ENCODE data around the gene SLX1A.
A peak's percentile ranks its signal among the peaks of the same experiment; 100 is the strongest.
"Not testable (repeated sequence)": the region's sequence is repeated elsewhere in the genome, so short reads cannot be mapped to it uniquely, and the experiment has no call there.

SLX1A gene

DNA sequence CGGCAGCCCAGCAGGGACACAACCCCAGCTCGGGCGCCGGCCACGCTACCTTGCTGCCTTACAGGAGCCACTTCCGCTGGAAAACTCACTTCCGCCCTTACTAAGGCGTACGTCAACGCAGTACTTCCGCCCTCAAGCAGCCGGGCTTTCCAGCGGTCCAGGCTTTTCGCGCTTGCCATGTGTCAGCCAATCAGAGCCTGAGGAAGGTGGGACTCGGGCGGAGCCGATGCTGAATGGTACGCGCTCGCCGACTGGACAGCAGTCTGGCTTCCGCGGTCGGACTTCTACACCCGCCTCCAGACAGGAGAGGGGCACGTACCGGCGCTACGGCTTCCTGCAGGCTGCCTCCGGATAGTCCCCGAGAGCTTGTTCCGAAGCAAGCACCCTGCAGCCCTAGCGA, at the start of gene SLX1A, which contains the start of gene BOLA2B:
SLX1A (plus strand) TSS at position 261 of the 400 bp plus-strand sequence. CDS start 210 bp downstream, outside the sequence.
BOLA2B (minus strand) TSS at position 52 of the 400 bp plus-strand sequence. CDS start 71 bp downstream, outside the sequence.
- not testable (repeated sequence) for DNase-seq

DNA sequence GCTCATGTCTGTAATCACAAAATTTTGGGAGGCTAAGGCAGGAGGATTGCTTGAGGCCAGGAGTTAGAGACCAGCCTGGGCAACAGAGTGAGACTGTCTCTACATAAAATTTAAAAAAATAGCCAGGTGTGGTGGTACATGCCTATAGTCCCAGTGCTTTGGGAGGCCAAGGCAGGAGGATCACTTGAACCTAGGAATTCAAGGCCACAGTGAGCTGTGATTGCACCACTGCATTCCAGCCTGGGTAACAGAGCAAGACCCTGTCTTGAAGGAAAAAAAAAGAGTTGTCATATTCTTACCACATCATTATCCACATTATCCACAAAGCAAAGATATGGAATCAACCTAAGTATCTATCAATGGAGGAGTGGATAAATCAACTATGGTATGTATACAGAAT, 49.7 kb upstream of the SLX1A start:
- no peak for DNase-seq

DNA sequence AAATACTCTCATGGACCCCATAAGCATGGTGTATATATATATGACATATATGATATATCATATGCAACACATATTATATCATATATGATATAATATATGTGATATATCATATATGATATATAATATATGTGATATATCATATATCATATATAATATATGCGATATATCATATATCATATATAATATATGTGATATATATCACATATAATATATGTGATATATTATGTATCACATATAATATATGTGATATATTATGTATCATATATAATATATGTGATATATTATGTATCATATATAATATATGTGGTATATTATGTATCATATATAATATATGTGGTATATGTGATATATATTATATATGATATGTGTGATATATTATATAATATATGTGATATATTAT, 48.8 kb upstream of the SLX1A start:
- no peak for DNase-seq

DNA sequence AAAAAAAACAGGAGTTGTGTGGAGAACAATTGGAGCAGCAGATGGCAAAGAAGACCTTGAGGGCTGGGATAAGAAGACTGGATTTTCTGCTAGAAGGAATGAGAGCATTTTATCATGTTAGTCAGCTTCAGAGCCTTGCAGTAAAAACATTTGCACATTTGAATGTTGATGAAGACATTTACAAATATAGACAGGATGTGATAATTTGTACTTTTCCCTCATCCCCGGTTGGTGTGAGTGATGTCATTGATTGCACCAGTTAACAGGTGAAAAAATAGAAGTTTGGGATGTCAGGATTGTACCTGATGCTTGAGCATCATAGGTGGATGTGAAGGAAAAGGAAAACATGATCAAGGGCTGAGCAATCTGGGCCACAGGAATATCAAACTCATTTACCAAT, 48.0 kb upstream of the SLX1A start:
- no peak for DNase-seq

DNA sequence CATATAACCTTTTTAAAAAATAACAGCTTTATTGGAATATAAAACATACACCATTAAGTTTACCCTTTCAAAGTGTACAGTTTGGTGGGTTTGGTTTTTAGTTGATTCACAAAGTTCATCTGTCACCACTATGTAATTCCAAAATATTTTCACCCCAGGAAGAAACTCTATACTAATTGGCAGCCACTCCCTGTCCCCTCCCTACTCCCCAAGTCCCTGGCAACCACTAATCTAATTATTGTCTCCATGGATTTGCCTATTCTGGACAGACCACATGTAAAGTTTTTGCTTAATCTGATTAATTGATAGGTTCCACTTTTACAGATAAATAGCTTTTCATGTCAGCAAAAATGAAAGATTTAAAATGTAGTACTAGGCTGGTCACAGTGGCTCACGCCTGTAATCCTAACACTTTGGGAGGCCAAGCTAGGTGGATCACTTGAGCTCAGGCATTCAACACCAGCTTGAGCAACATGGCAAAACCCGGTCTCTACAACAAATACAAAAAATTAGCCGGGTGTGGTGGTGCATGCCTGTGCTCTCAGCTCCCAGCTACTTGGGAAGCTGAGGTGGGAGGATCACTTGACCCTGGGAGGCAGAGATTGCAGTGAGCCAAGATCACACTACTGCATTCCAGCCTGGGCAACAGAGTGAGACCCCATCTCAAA, 45.7 kb upstream of the SLX1A start:
- DNase-seq: no peak

DNA sequence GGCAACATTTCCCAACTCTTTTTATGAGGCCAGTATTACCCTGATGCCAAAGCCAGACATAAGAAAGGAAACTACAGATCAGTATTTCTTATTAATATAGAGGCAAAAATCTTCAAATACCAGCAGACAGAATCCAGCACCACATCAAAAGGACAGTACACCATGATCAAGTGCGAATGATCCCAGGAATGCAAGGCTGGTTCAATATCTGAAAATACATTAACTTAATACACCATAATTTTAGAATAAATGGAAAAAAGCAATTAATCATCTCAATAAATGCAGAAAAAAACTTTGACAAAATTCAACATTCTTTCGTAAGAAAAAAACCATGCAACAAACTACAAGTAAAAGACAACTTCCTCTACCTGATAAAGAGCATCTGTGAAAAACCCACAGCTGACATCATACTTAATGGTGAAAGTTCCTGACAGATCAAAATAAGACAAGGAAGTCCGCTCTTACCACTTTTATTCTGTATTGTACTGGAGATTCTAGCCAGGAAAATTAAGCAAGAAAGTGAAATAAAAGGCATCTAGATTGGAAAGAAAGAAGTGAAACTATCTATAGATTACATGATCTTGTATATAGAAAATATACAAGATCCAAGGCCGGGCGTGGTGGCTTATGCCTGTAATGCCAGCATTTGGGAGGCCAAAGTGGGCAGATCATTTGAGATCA, 44.3 kb upstream of the SLX1A start:
- no peak for DNase-seq

DNA sequence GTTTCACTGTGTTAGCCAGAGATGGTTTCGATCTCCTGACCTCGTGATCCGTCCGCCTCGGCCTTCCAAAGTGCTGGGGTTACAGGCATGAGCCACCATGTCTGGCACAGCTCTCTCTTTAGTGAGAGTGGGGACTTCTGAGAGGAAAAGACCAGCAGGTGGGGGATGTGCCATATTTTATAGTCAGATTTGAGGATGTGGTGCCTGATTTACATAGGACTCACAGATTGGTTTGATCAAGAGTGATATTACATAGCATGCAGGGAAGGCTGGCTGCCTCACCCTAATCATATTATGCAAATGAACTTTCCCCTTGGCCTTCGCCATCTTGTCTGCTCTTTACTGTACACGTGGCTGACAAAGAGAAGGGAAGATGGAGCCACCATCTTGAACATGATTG, 42.6 kb upstream of the SLX1A start:
- no peak for DNase-seq

DNA sequence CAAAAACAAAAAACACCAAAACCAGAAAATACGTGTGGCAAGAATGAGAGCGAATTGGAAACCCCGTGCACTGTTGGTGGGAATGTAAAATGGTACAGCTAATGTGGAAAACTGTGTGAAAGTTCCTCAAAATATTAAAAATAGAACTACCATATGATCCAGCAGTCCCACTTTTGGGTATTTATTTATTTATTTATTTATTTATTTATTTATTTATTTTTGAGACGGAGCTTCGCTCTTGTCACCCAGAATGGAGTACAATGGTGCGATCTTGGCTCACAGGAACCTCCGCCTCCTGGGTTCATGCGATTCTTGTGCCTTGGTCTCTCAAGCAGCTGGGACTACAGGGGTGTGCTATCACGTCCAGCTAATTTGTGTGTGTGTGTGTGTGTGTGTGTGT, 41.2 kb upstream of the SLX1A start:
- no peak for DNase-seq

DNA sequence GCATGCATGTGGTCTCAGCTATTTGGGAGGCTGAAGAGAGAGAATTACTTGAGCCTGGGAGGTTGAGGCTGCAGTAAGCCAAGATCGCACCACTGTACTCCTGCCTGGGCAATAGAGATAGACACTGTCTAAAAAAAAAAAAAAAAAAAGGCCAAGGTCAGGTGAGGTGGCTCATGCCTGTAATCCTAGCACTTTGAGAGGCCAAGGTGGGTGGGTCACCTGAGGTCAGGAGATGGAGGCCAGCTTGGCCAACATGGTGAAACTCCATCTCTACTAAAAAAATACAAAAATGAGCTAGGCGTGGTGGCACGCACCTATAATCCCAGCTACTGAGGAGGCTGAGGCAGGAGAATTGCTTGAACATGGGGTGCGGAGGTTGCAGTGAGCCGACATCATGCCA, 38.5 kb upstream of the SLX1A start:
- DNase-seq: no peak

DNA sequence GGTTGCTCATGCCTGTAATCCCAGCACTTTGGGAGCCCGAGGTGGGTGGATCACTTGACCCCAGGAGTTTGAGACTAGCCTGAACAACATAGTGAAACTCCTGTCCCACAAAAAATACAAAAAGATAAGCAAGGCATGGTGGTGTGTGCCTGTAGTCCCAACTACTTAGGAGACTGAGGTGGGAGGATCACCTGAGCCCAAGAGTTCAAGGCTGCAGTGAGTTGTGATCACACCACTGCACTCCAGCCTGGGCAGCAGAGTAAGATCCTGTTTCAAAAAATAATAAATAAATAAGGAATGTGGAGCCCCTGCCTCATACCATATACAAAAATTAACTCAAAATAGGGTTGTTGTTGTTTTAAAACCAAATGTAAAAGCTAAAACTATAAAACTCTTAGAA, 36.5 kb upstream of the SLX1A start:
- DNase-seq: no peak

DNA sequence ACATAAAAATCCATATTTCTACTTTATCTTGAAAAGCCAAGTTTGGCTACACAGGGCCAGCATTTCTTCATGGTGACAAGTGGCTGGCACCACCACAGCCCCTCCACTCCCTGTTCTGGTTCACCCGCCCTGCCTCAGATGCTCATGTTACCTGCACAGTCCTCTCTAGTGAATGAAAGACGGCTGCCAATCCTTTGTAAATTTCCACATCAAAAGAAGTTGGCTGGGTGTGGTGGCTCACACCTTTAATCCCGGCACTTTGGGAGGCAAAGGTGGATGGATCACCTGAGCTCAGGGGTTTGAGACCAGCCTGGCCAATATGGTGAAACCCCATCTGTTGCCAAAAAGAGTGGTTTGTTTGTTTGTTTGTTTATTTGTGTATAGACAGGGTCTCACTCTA, 30.1 kb upstream of the SLX1A start:
- no peak for DNase-seq

DNA sequence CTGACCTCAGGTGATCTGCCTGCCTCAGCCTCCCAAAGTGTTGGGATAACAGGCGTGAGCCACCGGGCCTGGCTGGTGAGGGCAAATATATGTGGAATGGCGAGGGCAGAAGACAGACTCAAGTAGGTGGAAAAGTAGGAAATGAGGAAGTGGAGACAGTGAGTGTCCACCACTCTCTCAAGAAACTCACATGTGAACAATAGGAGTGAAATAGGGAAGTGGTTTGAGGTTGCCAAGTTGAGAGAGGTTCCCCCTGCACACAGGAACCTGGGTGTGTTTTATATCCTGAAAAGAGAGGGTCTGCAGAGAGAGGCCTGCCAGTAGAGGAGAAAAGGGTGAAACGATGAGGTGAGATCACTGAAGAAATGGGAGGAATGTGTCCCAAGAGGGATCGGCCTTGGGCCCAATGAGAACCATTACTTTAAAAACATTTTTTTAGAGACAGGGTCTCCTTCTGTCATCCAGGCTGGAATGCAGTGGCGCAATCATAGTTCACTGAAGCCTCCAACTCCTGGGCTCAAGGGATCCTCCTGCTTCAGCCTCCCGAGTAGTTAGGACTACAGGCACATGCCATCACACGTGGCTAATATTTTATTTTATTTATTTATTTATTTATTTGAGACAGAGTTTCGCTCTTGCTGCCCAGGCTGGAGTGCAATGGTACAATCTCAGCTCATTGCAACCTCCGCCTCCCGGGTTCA, 27.3 kb upstream of the SLX1A start:
- DNase-seq: no peak

DNA sequence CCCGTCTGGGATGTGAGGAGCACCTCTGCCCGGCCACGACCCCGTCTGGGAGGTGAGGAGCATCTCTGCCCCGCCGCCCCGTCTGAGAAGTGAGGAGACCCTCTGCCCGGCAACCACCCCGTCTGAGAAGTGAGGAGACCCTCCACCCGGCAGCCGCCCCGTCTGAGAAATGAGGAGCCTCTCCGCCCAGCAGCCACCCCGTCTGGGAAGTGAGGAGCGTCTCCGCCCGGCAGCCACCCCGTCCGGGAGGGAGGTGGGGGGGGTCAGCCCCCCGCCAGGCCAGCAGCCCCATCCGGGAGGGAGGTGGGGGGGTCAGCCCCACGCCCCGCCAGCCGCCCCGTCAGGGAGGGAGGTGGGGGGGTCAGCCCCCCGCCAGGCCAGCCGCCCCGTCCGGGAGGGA, 24.9 kb upstream of the SLX1A start:
- not testable (repeated sequence) for DNase-seq

DNA sequence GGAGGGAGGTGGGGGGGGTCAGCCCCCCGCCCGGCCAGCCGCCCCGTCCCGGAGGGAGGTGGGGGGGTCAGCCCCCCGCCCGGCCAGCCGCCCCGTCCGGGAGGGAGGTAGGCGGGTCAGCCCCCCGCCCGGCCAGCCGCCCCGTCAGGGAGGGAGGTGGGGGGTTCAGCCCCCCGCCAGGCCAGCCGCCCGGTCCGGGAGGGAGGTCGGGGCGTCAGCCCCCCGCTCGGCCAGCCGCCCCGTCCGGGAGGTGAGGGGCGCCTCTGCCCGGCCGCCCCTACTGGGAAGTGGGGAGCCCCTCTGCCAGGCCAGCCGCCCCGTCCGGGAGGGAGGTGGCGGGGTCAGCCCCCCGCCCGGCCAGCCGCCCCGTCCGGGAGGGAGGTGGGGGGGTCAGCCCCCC, 24.3 kb upstream of the SLX1A start:
- DNase-seq: not testable (repeated sequence)

DNA sequence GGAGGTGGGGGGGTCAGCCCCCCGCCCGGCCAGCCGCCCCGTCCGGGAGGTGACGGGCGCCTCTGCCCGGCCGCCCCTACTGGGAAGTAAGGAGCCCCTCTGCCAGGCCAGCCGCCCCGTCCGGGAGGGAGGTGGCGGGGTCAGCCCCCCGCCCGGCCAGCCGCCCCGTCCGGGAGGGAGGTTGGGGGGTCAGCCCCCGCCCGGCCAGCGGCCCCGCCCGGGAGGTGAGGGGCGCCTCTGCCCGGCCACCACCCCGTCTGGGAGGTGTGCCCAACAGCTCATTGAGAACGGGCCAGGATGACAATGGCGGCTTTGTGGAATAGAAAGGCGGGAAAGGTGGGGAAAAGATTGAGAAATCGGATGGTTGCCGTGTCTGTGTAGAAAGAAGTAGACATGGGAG, 23.5 kb upstream of the SLX1A start:
- not testable (repeated sequence) for DNase-seq

DNA sequence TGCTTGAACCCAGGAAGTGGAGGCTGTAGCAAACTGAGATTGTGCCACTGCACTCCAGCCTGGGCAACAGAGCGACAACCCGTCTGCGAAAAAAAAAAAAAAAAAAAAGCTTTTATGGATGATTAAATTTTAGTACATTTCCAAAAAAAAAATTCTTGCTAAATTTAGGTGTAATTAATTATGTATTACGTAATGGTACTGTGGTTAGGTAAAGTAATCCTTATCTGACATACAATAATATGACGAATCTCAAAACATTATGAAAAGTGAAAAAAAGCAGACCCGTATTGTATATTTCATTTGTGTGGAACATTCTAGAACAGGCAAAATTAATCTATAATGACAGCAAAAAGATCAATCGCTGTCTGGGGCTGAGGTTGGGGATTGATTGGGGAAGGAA, 20.6 kb upstream of the SLX1A start:
- no peak for DNase-seq

DNA sequence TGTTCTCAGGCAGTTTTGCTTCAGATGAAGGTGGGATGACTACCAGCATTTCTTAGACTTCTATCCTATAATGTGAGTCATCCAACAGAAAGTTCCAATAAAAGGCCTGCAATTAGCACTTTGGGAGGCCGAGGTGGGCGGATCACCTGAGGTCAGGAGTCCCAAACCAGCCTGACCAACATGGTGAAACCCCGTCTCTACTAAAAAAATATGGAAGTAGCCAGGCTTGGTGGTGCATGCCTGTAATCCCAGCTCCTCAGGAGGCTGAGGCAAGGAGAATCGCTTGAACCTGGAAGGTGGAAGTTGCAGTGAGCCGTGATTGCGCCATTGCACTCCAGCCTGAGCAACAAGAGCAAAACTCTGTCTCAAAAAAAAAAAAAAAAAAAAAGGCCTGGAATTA, 16.8 kb upstream of the SLX1A start:
- DNase-seq: not testable (repeated sequence)

DNA sequence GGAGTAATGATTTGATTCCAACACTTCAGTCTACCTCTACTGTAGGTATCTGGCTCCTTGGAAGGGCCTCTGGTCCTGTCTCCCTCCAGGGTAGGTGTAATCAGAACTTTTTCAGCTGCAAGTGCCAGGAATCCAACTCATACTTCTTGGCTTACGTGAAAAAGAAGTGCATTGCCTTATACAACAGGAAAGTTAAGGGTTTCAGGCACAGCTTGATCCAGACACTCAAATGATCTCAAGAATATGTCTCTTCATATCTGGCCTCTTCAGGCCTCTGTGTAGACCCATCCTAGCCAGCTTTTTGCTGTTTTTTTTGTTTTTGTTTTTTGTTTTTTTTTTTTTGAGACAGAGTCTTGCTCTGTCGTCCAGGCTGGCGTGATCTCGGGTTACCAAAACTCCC, 14.5 kb upstream of the SLX1A start:
- no peak for DNase-seq

DNA sequence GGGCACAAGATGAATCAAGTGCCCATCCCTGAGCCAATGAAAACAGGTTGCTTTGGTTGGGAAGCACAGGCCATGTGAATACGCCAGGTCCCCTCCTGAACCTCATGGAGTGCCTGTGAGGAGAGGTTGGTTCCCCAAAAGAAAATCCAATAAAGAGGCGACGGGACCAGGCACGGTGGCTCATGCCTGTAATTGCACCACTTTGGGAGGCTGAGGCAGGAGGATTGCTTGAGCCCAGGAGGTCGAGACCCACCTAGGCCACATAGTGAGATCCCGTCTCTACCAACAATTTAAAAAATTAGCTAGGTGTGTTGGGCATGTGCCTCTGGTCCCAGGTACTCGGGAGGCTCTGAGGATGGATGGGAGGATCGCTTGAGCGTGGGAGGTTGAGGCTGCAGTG, 13.7 kb upstream of the SLX1A start:
- no peak for DNase-seq

DNA sequence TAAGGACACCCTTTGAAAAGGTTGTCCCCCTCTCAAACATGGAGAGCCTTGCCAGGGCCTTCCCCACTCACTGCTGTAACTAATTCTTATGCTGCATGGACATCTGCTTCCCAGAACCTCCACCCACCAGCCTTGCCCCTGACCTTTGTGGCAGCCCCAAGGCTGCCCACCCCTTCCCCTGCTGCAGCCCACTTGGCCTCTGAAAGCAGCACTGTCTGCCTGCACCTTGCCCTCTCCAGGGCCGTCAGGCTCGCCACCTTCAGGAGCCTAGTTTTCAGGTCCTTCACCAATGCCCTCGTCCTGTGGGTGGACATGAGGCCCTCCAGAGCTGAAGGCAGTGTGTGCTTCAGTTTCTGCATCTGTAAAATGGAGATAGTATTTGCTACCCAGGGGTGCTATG, 12.9 kb upstream of the SLX1A start:
- DNase-seq: no peak

DNA sequence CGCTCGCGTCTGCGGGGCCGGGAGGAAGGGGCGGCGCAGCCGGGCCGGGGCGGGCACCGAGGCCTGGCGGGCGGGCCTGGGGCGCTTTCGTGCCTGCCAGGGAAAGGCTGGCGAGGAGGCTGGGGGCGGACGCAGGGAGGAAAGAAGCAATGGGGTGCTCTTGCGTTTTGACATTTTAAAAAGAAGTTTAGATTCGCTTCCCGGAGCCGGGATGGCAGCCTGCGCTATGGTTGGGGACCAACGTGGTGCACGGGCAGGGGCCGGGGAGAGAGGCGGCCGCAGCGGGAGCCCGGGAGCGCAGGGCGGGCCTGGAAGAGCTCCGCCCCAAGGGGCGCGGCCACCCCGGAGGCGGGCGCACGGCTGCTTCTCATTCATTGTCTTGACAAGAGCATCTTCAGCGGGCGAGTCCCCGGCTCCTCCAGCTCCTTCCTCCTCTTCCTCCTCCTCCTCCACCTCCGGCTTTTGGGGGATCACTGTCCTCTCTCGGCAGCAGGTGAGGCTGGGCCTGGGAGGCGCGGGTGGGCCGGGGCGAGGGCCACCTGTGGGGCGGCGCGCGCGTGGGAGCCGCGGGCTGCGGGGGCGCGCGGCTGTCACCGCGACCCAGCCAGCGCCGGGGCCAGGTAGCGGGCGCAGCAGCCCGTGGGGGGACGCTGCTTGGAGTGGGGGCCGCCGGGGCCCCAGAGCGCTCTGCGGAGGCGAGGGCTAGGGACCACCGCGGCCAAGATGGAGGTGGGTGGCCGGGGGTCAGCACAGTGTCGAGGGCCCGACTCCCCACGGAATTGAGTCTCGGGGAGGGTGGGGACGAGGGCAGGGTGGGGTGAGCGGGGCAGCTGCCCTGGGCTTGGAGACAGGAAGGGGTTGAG, 10.2 kb upstream of the SLX1A start, which contains the start of gene CORO1A:
CORO1A (plus strand) TSS at position 370 of the 863 bp plus-strand sequence. CDS start 1,608 bp downstream, outside the sequence.
- peak; percentile 83 for DNase-seq

DNA sequence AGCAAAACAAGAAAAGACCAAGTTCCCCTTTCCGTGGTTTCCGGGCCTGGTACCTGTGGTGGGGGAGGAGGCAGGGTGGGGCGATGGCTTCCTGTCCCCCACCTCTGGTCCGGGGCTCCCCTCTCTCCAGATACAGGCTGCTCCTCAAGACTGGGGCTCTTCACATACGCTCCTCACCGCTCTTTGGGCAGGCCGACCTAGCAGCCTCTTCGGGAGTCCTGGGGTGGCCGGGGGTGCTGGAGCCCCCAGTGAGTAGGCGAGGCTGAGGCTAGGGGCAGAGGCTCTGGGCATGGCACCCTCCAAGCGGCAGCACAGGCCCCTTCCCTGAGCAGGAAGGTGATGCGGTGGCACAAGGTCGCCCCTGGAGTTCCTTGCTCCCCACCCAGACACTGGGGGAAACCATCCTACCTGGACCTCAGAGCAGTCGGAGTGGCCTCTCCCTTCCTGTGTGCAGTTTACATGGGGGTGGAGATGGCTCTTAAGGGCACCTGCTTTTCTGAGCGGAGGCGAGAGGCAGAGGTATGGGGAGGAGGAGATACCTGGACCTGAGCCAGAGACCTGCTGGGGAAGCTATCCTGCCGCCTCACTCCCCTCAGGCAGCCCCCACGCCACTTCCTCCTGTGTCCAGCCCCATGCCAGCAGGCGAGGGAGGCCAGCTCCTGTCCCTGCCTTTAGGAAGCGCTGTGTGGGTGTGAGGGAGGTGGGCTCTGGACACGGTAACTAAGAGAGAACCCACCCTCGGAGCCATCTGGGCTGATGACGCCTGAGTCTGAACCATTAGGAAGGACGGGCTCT, 9.4 kb upstream of the SLX1A start:
- DNase-seq: peak; percentile 57
